GM10847 (cell line): ENCODE results near the gene DNAJB1.

ENCODE experiments used
- POLR2A ChIP-seq: IDR thresholded peaks from 2 replicates; pipeline ENCODE4 v1.6.1; 2011; ENCODE audit not compliant: insufficient read length; ENCODE audit errors: extremely low read depth

DNAJB1 gene

DNA sequence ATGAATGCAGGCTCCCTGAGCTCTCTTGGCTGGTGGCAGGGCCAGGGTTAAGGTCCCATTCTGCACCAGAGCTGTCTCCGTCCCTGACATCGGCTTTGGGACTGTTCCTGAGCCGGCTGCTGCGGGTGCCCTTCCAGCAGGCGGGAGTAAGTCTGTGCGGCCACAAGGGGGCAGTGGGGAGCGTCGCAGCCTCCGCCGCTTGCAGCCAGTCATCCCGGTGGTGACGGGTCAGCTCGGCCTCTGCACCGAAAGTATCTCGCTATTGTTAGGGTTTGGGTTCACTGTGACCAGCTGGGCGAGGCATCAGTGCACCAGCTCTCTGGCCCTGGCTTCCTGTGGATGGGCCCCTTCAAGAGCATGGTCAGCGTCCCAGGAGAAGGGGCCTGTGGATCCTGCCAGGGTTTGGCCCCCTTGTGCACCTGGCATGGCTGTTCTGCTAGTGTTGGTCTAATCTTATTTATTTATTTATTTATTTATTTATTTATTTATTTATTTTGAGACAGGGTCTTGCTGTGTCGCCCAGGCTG is 38.5 kb upstream of the DNAJB1 start:
- TF ChIP-seq POLR2A = no peak

DNA sequence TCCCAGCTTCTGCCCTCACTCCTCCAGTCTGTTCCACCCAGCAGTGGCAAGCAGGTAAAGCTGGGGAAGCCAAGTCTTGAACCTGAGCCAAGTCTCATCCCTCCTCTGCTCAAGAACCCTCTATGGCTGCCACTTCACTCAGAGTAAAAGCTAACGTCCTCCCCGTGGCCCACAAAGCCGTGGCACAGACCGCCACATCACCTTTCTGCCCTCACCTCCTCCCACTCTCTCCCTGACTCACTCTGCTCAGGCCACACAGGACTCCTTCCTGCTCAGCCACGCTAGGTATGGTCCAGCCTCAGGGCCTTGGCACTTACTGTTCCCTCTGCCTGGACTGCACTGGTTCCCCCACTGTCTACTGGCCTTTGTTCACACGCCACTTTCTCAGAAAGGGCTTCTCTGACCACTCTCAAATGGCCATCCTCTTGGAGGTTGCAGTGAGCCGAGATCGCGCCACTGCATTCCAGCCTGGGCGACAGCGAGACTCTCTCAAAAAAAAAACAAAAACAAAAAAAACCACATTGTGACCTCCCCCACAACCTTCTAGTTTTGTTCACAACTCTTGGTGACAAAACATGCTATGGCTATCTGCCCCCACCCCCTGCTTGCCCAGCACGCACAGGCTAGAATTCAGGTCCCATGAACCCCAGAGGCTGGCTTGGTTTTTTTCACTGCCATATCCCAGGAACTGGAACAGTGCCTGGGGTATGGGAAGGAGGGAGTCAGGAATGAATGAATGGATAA is 37.9 kb upstream of the DNAJB1 start:
- TF ChIP-seq POLR2A = no peak

GRCh38 chr19:14554382-14554812 is 36.2 kb upstream of the DNAJB1 start:
- no peak for TF ChIP-seq POLR2A

- no peak for TF ChIP-seq POLR2A
Observed at GRCh38 chr19:14553939-14554243, 35.7 kb upstream of the DNAJB1 start.

GRCh38 chr19:14553042-14553938 is 35.1 kb upstream of the DNAJB1 start:
- TF ChIP-seq POLR2A = no peak

GRCh38 chr19:14550201-14550754 is 32.1 kb upstream of the DNAJB1 start:
- TF ChIP-seq POLR2A = no peak

GRCh38 chr19:14545716-14546082 is 27.5 kb upstream of the DNAJB1 start:
- TF ChIP-seq POLR2A = no peak

DNA sequence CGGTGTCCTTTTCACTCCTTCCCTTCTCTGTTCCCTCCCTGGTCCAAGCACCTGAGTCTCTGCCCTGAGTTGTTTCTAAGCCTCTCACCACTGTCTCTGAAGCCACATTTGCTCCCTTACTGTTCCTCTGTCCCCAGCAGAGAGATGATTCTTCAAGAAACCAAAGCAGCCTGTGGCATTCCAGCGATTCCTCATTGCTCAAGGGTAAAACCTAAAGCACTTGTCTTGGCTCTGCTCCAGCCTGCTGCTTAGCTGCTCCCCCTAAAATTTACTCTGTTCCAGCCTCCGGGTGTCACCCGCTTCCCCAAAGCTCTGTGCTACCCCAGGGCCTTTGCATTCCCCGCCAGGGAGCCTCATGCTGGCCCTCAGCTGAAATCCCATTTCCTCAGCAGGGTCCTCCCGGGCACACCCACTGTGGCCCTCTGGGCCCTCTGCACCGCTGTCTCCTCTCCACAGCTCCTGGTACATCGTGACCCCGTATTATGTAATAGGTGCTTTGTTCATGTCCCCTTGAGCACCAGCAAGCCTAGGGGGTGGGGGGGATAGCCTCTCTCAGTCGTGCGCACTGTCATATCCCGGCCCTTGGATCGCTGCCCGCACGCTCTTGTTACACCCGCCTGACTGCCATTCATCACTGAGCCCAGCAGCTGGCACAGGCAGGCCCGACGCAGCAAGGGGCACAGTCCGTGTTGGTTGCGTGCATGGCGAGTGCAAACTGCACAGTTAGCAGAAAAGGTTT is 26.9 kb upstream of the DNAJB1 start:
- no peak for TF ChIP-seq POLR2A

DNA sequence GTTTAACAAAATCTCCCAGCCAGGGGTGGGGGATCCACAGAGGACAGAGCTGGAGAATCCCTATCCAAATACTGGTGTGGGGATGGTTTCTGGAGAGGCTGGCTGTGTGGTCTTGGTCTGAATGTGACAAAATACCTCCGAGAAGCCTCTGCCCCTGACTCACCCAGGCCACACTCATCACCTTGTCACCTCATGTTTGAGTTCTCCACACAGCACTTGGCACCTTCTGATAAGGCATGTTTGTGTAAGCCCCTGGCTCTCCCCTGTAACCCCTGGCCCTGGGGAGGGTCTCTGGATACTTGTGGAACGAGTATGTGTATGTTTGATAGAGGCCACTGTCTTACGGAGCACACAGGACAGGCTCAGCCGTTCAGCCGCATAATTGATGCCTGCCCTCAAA is 25.9 kb upstream of the DNAJB1 start:
- TF ChIP-seq POLR2A = no peak

DNA sequence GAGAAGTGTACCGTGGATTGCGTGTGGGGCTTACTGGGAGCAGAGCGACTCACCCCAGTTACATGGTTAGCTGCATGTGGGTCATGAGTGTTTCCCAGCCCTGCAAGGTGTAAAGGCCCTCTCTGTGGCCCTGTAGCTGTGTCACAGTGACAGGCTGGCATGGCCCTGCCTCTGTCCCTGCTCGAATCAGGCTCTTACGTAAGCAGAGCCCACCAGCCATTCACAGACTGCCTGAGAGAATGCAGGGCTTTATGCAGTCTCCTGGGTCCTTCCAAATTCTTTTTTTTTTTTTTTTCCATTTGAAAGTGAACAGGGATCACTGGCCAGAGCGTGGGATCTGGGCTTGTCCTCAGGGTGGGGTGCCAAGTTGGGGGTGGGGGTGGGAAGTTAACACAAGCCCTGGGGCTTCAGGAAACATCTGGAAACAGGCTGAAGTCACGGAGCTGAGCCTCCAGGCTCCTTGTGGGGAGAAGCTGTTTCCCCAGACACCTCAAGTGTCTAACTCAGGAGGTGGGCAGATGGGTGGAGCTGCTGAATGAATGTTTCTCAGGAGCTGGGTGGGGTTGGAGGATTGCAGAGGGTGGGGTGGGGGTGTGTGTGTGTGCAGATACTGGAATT is 24.6 kb upstream of the DNAJB1 start:
- TF ChIP-seq POLR2A = no peak

- no peak for TF ChIP-seq POLR2A
Observed at GRCh38 chr19:14540741-14541525, 22.7 kb upstream of the DNAJB1 start.

- TF ChIP-seq POLR2A = no peak
Observed at GRCh38 chr19:14536926-14537692, 18.9 kb upstream of the DNAJB1 start.

DNA sequence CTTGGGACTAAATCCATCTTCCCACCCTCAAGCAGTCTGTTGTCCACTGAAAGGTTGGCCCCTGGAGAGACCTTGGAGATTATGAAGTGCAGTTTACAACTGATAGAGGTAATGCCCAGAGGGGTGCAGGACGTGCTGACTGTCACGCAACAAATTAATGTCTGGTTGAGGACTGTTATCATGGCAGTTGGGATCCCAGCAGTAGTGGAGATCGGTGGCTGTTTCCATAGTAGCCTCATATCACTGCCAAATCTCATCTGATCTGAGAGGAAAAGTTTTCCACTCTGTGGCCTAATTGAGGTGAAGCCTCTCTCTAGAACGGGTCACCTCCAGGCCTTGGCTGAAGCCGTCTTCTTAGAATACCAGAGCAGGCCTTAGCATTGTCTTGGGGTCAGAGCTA is 15.3 kb upstream of the DNAJB1 start:
- no peak for TF ChIP-seq POLR2A
